Endothelial cell (in vitro differentiated cells): ENCODE results near the gene VWA8. TPM values are rescaled to one million over a fixed set of nuclear protein-coding genes. Genes with fewer than 3 reads are reported as not detected.
"Not testable (repeated sequence)": the region's sequence is repeated elsewhere in the genome, so short reads cannot be mapped to it uniquely, and the experiment has no call there.

Experiments used
- DNase-seq: peaks from one replicate; pipeline ENCODE4 v3.0.0; 2021; ENCODE audit warnings: low spot score
- H3K27ac Mint-ChIP-seq: one replicate; pipeline ENCODE4 v1.8.0; 2021; ENCODE audit warnings: mixed read lengths, inconsistent platforms; ENCODE audit not compliant: unreplicated experiment
- H3K27me3 Mint-ChIP-seq: one replicate; pipeline ENCODE4 v1.8.0; 2021; ENCODE audit warnings: mild to moderate bottlenecking, moderate library complexity, mixed read lengths, inconsistent platforms; ENCODE audit not compliant: unreplicated experiment
- H3K36me3 Mint-ChIP-seq: one replicate; pipeline ENCODE4 v1.8.0; 2021; ENCODE audit warnings: mild to moderate bottlenecking, low read depth, mixed read lengths, inconsistent platforms; ENCODE audit not compliant: unreplicated experiment
- H3K4me1 Mint-ChIP-seq: one replicate; pipeline ENCODE4 v1.8.0; 2021; ENCODE audit warnings: mild to moderate bottlenecking, mixed read lengths, inconsistent platforms; ENCODE audit not compliant: unreplicated experiment
- H3K4me3 Mint-ChIP-seq: one replicate; pipeline ENCODE4 v1.8.0; 2021; ENCODE audit warnings: mild to moderate bottlenecking, mixed read lengths, inconsistent platforms; ENCODE audit not compliant: unreplicated experiment
- H3K9me3 Mint-ChIP-seq: one replicate; pipeline ENCODE4 v1.8.0; 2021; ENCODE audit warnings: mixed read lengths, inconsistent platforms; ENCODE audit not compliant: unreplicated experiment
- total RNA-seq: library from RNA; stranded (reverse); fragmentation: NEBNext Ultra II Directional; extraction: Animal tissue kit (Norgen Biotek cat#: 25700); gene quantifications from one replicate; pipeline ENCODE4 v1.2.1, GENCODE V29; 2021; ENCODE audit not compliant: unreplicated experiment
- TF ChIP-seq, protein P1 (sequence below): fragments of 200-600 bp; sonication (generic); IDR thresholded peaks from one replicate; pipeline ENCODE4 v1.5.0; 2021; ENCODE audit warnings: antibody characterized with exemption; ENCODE audit not compliant: unreplicated experiment

VWA8 gene
- total RNA-seq, 1 donor from 2014 or later: 8.2 TPM

DNA sequence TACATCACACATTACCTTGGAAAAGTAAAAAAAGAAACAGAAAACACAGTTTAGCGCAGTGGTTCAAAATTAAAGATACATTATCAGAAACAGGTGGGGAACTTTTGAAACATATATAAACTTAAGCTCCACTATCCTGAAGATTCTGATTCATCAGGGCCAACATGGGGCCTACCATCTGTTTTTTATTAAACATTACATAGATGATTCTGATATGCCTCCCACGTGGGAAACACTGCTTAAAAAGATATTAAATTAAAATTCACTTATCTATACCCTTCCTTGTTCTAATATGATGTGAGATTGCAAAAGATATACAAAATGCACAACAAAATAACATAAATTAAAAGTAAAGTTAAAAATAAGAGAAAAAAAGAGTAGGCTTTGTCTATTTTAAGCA lies 125.0 kb downstream of the VWA8 start:
- H3K9me3 Mint-ChIP-seq: no peaks in the 10 kb centered on the region
- no peaks in the 10 kb centered on the region for H3K36me3 Mint-ChIP-seq
- no peak overlapping the region for H3K27ac Mint-ChIP-seq
- H3K4me1 Mint-ChIP-seq: peaks cover 5% of the 10 kb centered on the region
- H3K4me3 Mint-ChIP-seq: no peak overlapping the region
- no peak for DNase-seq
- no peaks in the 10 kb centered on the region for H3K27me3 Mint-ChIP-seq
- TF ChIP-seq, protein P1, sequence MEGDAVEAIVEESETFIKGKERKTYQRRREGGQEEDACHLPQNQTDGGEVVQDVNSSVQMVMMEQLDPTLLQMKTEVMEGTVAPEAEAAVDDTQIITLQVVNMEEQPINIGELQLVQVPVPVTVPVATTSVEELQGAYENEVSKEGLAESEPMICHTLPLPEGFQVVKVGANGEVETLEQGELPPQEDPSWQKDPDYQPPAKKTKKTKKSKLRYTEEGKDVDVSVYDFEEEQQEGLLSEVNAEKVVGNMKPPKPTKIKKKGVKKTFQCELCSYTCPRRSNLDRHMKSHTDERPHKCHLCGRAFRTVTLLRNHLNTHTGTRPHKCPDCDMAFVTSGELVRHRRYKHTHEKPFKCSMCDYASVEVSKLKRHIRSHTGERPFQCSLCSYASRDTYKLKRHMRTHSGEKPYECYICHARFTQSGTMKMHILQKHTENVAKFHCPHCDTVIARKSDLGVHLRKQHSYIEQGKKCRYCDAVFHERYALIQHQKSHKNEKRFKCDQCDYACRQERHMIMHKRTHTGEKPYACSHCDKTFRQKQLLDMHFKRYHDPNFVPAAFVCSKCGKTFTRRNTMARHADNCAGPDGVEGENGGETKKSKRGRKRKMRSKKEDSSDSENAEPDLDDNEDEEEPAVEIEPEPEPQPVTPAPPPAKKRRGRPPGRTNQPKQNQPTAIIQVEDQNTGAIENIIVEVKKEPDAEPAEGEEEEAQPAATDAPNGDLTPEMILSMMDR: no peak

- not testable (repeated sequence) for H3K36me3 Mint-ChIP-seq, H3K4me1 Mint-ChIP-seq, H3K9me3 Mint-ChIP-seq, H3K27me3 Mint-ChIP-seq, H3K4me3 Mint-ChIP-seq, DNase-seq, H3K27ac Mint-ChIP-seq
Measured at GRCh38 chr13:41834697-41835096, 126.2 kb downstream of the VWA8 start.

- Mint-ChIP-seq H3K9me3 (no peaks in the 10 kb centered on the region), H3K27me3 (no peaks in the 10 kb centered on the region), H3K27ac (no peak overlapping the region), H3K4me1 (peaks cover 5% of the 10 kb centered on the region), H3K36me3 (no peaks in the 10 kb centered on the region), H3K4me3 (no peak overlapping the region)
- TF ChIP-seq, protein P1: no peak
- no peak for DNase-seq
Measured at GRCh38 chr13:41833831-41834230, 127.1 kb downstream of the VWA8 start.

- TF ChIP-seq, protein P1: no peak
- Mint-ChIP-seq H3K4me3 (no peak overlapping the region), H3K27me3 (no peaks in the 10 kb centered on the region), H3K9me3 (no peaks in the 10 kb centered on the region), H3K4me1 (peaks cover 5% of the 10 kb centered on the region), H3K36me3 (no peaks in the 10 kb centered on the region), H3K27ac (no peak overlapping the region)
- DNase-seq: no peak
Measured at GRCh38 chr13:41833201-41833600, 127.7 kb downstream of the VWA8 start.

DNA sequence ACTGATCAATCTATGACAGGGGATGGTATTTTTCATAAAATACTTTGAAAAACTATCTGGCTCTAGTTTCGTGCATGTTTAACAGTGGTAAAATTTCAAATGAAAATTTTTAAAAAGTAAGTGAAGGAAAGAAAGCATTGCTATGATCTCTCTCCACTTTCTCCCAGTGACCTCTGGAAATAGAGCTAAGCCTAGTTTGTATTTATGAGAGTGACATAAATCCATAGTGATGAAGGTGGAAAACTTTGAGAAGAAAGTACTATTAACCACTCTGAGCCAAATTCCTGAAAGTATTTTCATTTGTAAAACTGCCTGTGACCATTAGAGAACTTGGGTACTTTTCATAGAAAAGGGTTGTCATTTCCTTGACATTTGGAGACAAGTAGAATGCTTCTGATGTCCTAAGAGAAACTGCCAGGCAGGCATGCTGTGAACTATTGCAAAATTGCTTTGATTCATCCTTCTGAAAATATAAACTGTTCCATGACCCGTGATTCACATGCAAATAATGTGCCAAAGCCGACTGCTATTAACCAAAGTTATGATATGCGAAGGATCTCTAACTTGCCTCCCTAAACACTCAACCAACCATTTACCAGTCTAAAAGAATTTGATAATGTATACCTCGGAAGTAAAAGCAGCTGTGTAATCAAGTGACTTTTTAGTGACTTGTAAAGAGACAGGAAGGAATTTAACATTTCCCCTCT lies 133.2 kb downstream of the VWA8 start:
- Mint-ChIP-seq H3K36me3 (no peaks in the 10 kb centered on the region), H3K27ac (no peak overlapping the region), H3K27me3 (no peaks in the 10 kb centered on the region), H3K4me3 (no peak overlapping the region), H3K4me1 (peaks cover 5% of the 10 kb centered on the region), H3K9me3 (no peaks in the 10 kb centered on the region)
- TF ChIP-seq, protein P1: no peak
- no peak for DNase-seq
